Gastroesophageal sphincter (tissue), 3 donors: ENCODE results near the gene FRMD4B.

Experiments used
- EP300 ChIP-seq: sonication (generic); formaldehyde crosslinking; IDR thresholded peaks from one replicate; pipeline ENCODE4 v1.6.1; 2017; ENCODE audit warnings: antibody characterized with exemption, mild to moderate bottlenecking
- TF ChIP-seq, protein P1 (sequence below), 4 experiments: fragments of 200-600 bp in 2 of 4; fragments of 450-650 bp in 2 of 4; sonication (generic) in 1 of 4; IDR thresholded peaks; one replicate each; pipeline ENCODE4 v1.5.1; 2017 to 2019; ENCODE audit warnings: antibody characterized with exemption in 4 of 4, mild to moderate bottlenecking in 2 of 4, moderate library complexity in 2 of 4

DNA sequence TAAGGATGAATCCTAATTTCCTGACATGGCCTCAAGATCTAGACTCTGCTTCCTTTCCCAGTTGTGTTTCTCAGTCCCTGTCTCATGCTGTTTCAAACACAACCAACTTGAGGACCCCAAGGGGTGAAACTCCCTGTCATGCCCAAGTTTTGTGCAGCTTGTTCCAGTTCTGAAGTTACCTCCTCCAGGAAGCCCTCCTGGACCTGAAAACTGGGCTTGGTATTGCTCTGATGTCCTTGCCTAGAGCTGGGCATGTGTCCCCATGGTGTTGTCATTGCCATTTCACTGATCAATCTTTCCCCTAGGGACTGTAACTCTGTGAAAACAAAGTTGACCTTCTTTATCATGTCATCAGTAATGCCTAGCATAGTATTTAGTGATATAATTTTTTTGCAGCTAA lies 257.4 kb downstream of the FRMD4B start:
- TF ChIP-seq, protein P1, sequence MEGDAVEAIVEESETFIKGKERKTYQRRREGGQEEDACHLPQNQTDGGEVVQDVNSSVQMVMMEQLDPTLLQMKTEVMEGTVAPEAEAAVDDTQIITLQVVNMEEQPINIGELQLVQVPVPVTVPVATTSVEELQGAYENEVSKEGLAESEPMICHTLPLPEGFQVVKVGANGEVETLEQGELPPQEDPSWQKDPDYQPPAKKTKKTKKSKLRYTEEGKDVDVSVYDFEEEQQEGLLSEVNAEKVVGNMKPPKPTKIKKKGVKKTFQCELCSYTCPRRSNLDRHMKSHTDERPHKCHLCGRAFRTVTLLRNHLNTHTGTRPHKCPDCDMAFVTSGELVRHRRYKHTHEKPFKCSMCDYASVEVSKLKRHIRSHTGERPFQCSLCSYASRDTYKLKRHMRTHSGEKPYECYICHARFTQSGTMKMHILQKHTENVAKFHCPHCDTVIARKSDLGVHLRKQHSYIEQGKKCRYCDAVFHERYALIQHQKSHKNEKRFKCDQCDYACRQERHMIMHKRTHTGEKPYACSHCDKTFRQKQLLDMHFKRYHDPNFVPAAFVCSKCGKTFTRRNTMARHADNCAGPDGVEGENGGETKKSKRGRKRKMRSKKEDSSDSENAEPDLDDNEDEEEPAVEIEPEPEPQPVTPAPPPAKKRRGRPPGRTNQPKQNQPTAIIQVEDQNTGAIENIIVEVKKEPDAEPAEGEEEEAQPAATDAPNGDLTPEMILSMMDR (IDR thresholded peaks at IDR 0.05): no peak
- TF ChIP-seq EP300: no peak
